ACC112 (cell line): ENCODE results near the gene ZBTB11.
"Not testable (repeated sequence)": the region's sequence is repeated elsewhere in the genome, so short reads cannot be mapped to it uniquely, and the experiment has no call there.

ENCODE experiments used
- H2AFZ ChIP-seq: fragments of 200-600 bp; sonication (generic); one replicate; pipeline ENCODE4 v1.6.0; 2017; ENCODE audit warnings: antibody characterized with exemption, low read length; ENCODE audit not compliant: unreplicated experiment
- H3K27ac ChIP-seq: fragments of 200-600 bp; sonication (generic); 2 replicates; pipeline ENCODE4 v1.5.1; 2014; ENCODE audit warnings: low read depth, mild to moderate bottlenecking, antibody characterized with exemption, low read length, moderate library complexity
- H3K27me3 ChIP-seq: fragments of 200-600 bp; sonication (generic); 2 replicates; pipeline ENCODE4 v1.6.1; 2014; ENCODE audit warnings: mild to moderate bottlenecking, antibody characterized with exemption, low read length, moderate library complexity, mixed read lengths; ENCODE audit not compliant: insufficient read depth
- H3K36me3 ChIP-seq: fragments of 200-600 bp; sonication (generic); 2 replicates; pipeline ENCODE4 v1.6.1; 2016; ENCODE audit warnings: mild to moderate bottlenecking, antibody characterized with exemption, low read length, moderate library complexity, mixed read lengths; ENCODE audit not compliant: insufficient read depth
- H3K4me1 ChIP-seq: fragments of 200-600 bp; sonication (generic); one replicate; pipeline ENCODE4 v1.6.1; 2016; ENCODE audit warnings: low read length, mixed read lengths; ENCODE audit not compliant: insufficient read depth, unreplicated experiment, control insufficient read depth
- H3K4me3 ChIP-seq: fragments of 200-600 bp; sonication (generic); 2 replicates; pipeline ENCODE4 v1.5.1; 2014; ENCODE audit warnings: mild to moderate bottlenecking, low read depth, low read length
- H3K79me2 ChIP-seq: fragments of 200-600 bp; sonication (generic); one replicate; pipeline ENCODE4 v1.6.0; 2016; ENCODE audit warnings: low read length; ENCODE audit not compliant: control insufficient read depth, unreplicated experiment, insufficient read depth

ZBTB11 gene

GRCh38 chr3:101613014-101613413 lies 63.9 kb downstream of the ZBTB11 start:
- H3K79me2 ChIP-seq, H3K27me3 ChIP-seq, H3K4me3 ChIP-seq, H3K36me3 ChIP-seq, H3K4me1 ChIP-seq, H2AFZ ChIP-seq, H3K27ac ChIP-seq: not testable (repeated sequence)

GRCh38 chr3:101611023-101611422 lies 65.9 kb downstream of the ZBTB11 start:
- Histone ChIP-seq H3K4me3 (no peak overlapping the region), H3K4me1 (no peaks in the 10 kb centered on the region), H3K27me3 (no peaks in the 10 kb centered on the region), H3K79me2 (no peaks in the 10 kb centered on the region), H2AFZ (no peak overlapping the region), H3K36me3 (no peaks in the 10 kb centered on the region), H3K27ac (no peak overlapping the region)

GRCh38 chr3:101605398-101605797 lies 71.5 kb downstream of the ZBTB11 start:
- not testable (repeated sequence) for H3K4me3 ChIP-seq, H2AFZ ChIP-seq

GRCh38 chr3:101603184-101603583 lies 73.7 kb downstream of the ZBTB11 start:
- H3K27ac ChIP-seq = no peak overlapping the region
- H3K4me3 ChIP-seq = no peak overlapping the region
- no peaks in the 10 kb centered on the region for H3K4me1 ChIP-seq
- H2AFZ ChIP-seq = no peak overlapping the region
- H3K36me3 ChIP-seq = 0 out of 2 replicates have a peak, but pooled peaks cover 3% of the 10 kb centered on the region
- no peaks in the 10 kb centered on the region for H3K79me2 ChIP-seq
- no peaks in the 10 kb centered on the region for H3K27me3 ChIP-seq

More at GRCh38 chr3:101605398-101605797, 71.5 kb downstream of the ZBTB11 start:
- not testable (repeated sequence) for H3K36me3 ChIP-seq, H3K27me3 ChIP-seq, H3K4me1 ChIP-seq, H3K27ac ChIP-seq, H3K79me2 ChIP-seq

- no peaks in the 10 kb centered on the region for H3K4me1 ChIP-seq
- H3K36me3 ChIP-seq = 0 out of 2 replicates have a peak, but pooled peaks cover 8% of the 10 kb centered on the region
- no peak overlapping the region for H3K27ac ChIP-seq
- H3K27me3 ChIP-seq = no peaks in the 10 kb centered on the region
- H3K79me2 ChIP-seq = no peaks in the 10 kb centered on the region
- H2AFZ ChIP-seq = no peak overlapping the region
- no peak overlapping the region for H3K4me3 ChIP-seq
Observed at GRCh38 chr3:101602731-101603130, 74.2 kb downstream of the ZBTB11 start.
